Tibial artery (tissue), 4 donors: ENCODE data around the gene TP53I13.

ENCODE experiments used
- DNase-seq, 2 donors: peaks; one replicate each; pipeline ENCODE4 v3.0.0-alpha.2; 2019
- H3K27ac ChIP-seq, 2 donors: fragments of 200-600 bp; sonication (generic) in 1 of 2; 1 replicate in 1 of 2; 2 replicates in 1 of 2; pipeline ENCODE4 v1.5.1; 2018 to 2019; ENCODE audit warnings: mild to moderate bottlenecking in 1 of 2
- H3K27me3 ChIP-seq, 2 donors: fragments of 200-600 bp; sonication (generic) in 1 of 2; one replicate each; pipeline versions ENCODE4 v1.5.1 to v1.6.0; 2016 to 2019
- H3K36me3 ChIP-seq, 3 donors: fragments of 200-600 bp; sonication (generic) in 2 of 3; one replicate each; pipeline ENCODE4 v1.5.1; 2016 to 2019; ENCODE audit warnings: mild to moderate bottlenecking in 2 of 3
- H3K4me1 ChIP-seq, 4 donors: fragments of 200-600 bp; sonication (generic) in 2 of 4; 1 replicate in 3 of 4; 2 replicates in 1 of 4; pipeline ENCODE4 v1.5.1; 2016 to 2019
- H3K4me3 ChIP-seq, 2 donors: fragments of 200-600 bp; sonication (generic) in 1 of 2; 1 replicate in 1 of 2; 2 replicates in 1 of 2; pipeline ENCODE4 v1.5.1; 2018 to 2019; ENCODE audit warnings: mild to moderate bottlenecking in 2 of 2
- H3K9me3 ChIP-seq, 3 donors: fragments of 200-600 bp; sonication (generic) in 1 of 3; one replicate each; pipeline ENCODE4 v1.5.1; 2016 to 2019
- CTCF ChIP-seq, 2 experiments: fragments of 200-600 bp in 1 of 2; fragments of 450-650 bp in 1 of 2; IDR thresholded peaks; one replicate each; pipeline ENCODE4 v1.5.1; 2017 to 2019; ENCODE audit warnings: antibody characterized with exemption in 2 of 2, mild to moderate bottlenecking in 1 of 2, moderate library complexity in 1 of 2
- intact Hi-C: fragments of 100-400 bp; cut with DNase I; formaldehyde crosslinking; loops from one replicate; pipeline ENCODE4 v1.15.0; 2023; ENCODE audit warnings: low total_unique reads

The TP53I13 gene

GRCh38 chr17:29618272-29619065 is 50.0 kb downstream of the TP53I13 start:
- H3K36me3 ChIP-seq: no peaks in the 10 kb centered on the region
- H3K9me3 ChIP-seq: no peaks in the 10 kb centered on the region
- H3K27me3 ChIP-seq: peaks cover 0 to 6% of the 10 kb centered on the region in 2 donors
- H3K4me1 ChIP-seq: peaks cover 0 to 95% (median 75%) of the 10 kb centered on the region in 4 donors
- H3K4me3 ChIP-seq: peak overlapping the region; percentile 34 to 42
- intact Hi-C loops: no loop called here
- DNase-seq: peak in 1 of 2 donors; percentile 61
- no peak for TF ChIP-seq CTCF (IDR thresholded peaks at IDR 0.05)
- no peak overlapping the region for H3K27ac ChIP-seq

- DNase-seq: peak; percentile 24 to 80
- TF ChIP-seq CTCF (IDR thresholded peaks at IDR 0.05): peak; percentile 21 to 34
- intact Hi-C loops: no loop called here
- H3K4me3 ChIP-seq: no peak overlapping the region
- H3K9me3 ChIP-seq: no peaks in the 10 kb centered on the region
- H3K36me3 ChIP-seq: no peaks in the 10 kb centered on the region
- H3K4me1 ChIP-seq: peaks cover 0 to 87% (median 67%) of the 10 kb centered on the region in 4 donors
- peak overlapping the region in 1 of 2 donors; percentile 38 for H3K27ac ChIP-seq
- peaks cover 0 to 6% of the 10 kb centered on the region in 2 donors for H3K27me3 ChIP-seq
Observed at GRCh38 chr17:29619251-29619650, 50.8 kb downstream of the TP53I13 start.

- intact Hi-C loops: no loop called here
- peak overlapping the region in 1 of 2 donors; percentile 38 for H3K27ac ChIP-seq
- peaks cover 0 to 6% of the 10 kb centered on the region in 2 donors for H3K27me3 ChIP-seq
- H3K4me1 ChIP-seq: peaks cover 0 to 82% (median 59%) of the 10 kb centered on the region in 4 donors
- no peak overlapping the region for H3K4me3 ChIP-seq
- H3K36me3 ChIP-seq: no peaks in the 10 kb centered on the region
- DNase-seq: peak in 1 of 2 donors; percentile 62
- TF ChIP-seq CTCF (IDR thresholded peaks at IDR 0.05): no peak
- H3K9me3 ChIP-seq: no peaks in the 10 kb centered on the region
Observed at GRCh38 chr17:29620271-29620670, 51.8 kb downstream of the TP53I13 start.

- TF ChIP-seq CTCF (IDR thresholded peaks at IDR 0.05): no peak
- DNase-seq: peak in 1 of 2 donors; percentile 68
- intact Hi-C loops: no loop called here
- H3K4me3 ChIP-seq: peak overlapping the region; percentile 67 to 86
- H3K27ac ChIP-seq: peak overlapping the region; percentile 82
- H3K36me3 ChIP-seq: no peaks in the 10 kb centered on the region
- no peaks in the 10 kb centered on the region for H3K9me3 ChIP-seq
- peaks cover 0 to 76% (median 54%) of the 10 kb centered on the region in 4 donors for H3K4me1 ChIP-seq
- H3K27me3 ChIP-seq: peaks cover 0 to 6% of the 10 kb centered on the region in 2 donors
Observed at GRCh38 chr17:29620779-29621500, 52.4 kb downstream of the TP53I13 start.

- Histone ChIP-seq H3K27me3 (peaks cover 0 to 6% of the 10 kb centered on the region in 2 donors), H3K9me3 (no peaks in the 10 kb centered on the region), H3K4me1 (peaks cover 0 to 68% (median 46%) of the 10 kb centered on the region in 4 donors), H3K36me3 (no peaks in the 10 kb centered on the region), H3K27ac (peak overlapping the region; percentile 82), H3K4me3 (peak overlapping the region; percentile 67 to 86)
- DNase-seq: peak in 1 of 2 donors; percentile 74
- intact Hi-C loops: no loop called here
- TF ChIP-seq CTCF (IDR thresholded peaks at IDR 0.05): no peak
Observed at GRCh38 chr17:29621751-29622194, 53.3 kb downstream of the TP53I13 start.
